ENCODE measurements around the gene CDC42EP5. TPM values are rescaled to one million over a fixed set of nuclear protein-coding genes. Genes with fewer than 3 reads are reported as not detected.
A peak's percentile ranks its signal among the peaks of the same experiment; 100 is the strongest.
"Not testable (repeated sequence)": the region's sequence is repeated elsewhere in the genome, so short reads cannot be mapped to it uniquely, and the experiment has no call there.

Gene CDC42EP5
- total RNA-seq, 1 donor from 2014 or later, result 24.5 TPM

DNA sequence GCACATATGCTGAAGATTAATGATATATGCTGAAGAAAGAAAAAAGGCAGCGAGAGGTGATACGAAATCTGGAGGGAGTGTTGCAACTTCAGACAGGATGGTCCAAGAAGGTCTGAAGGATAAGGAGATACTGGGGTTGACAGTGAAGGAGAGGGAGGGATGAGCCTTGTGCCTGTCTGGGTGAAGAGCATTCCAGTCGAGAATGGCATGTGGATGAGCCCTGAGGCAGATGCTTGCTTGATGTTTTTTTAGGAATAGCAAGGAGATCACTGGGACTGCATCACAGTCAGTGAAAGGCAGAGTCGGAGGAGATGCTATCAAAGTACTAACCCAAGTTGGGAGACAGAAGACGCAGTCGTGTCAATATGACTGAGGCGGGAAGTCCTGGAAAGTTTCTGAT is 16.2 kb upstream of the CDC42EP5 start:
- DNase-seq, result no peak

DNA sequence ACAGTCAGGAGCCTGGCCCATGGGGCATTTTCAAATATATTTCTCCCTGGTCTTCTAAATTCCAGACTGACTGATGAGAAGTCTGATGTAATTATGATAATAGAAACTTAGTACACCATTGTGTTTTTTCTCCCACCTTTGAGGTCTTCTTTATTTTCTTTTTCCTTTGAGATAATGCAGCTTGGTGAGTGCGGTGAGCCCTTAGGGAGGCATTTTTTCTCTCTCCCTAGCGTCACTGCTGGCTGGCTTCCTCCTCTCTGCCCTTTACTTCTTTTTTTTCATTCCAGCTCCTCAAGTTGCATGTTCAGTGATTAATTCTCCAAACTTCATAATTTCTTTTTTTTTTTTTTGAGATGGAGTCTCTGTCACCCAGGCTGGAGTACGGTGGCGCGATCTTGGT is 12.8 kb upstream of the CDC42EP5 start:
- DNase-seq, result no peak

DNA sequence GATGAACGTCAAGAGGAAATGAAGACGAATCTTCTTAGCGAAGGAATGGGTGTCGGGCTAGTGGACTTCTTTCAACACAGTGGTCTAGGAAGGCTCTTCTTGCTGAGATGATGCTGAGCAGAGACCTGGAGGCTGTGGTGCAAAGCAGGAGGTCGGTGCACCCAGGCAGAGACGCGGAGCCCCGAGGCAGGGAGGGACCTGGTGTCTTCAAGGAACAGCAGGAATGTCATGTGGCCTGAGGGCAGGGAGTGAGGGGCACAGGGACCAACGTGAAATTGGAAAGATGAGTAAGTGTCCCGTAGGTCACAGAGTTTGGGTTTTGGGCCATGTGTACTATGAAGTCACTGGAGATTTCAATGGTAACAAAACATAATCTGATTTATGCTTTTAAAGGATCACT is 11.4 kb upstream of the CDC42EP5 start:
- no peak for DNase-seq

DNA sequence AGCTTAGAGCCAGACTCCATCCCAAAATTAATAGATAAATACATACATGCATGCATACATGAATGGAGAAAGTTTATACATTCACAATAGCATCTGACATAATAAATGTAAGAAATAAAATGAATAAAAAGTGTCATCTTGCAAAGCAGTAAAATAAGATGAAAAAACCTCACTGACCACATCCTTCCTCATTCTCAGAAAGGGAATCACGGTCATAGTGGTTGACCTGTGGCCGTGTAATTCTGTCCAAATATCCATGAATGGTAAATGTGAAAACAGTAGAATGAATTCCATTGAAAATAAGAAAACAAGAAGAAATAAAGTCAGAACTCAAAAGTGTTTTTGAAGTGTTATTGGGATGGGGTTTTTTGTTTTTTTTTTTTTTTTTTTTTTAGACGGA is 9.8 kb upstream of the CDC42EP5 start:
- DNase-seq, result no peak

DNA sequence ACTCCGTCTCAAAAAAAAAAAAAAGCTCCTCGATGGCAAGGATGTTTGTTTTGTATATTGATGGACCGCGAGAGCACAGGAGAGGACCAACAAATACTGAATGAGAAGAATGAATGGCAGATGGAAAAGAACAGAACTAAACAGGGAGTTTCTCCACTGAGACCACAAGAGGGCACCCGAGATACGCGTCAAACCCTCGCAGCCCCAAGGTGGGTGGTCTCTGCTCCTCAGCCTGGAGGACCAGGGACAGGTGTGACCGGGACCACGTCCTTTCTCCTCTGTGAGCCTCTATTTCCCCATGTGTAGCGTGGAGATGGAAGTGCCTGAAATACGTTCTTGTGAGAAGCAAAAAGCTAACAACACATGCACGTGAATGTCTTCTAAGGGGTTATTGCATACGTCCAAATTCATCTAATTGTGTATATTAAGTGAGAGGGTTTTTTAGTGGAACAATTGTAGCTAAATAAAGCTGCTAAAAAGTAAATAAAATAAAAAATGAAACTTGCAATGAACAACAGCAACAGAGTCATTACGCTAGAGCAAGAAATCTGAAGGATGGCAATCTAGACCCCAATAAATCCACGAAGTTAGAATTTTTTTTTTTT is 8.3 kb upstream of the CDC42EP5 start:
- peak; percentile 81 for DNase-seq

DNA sequence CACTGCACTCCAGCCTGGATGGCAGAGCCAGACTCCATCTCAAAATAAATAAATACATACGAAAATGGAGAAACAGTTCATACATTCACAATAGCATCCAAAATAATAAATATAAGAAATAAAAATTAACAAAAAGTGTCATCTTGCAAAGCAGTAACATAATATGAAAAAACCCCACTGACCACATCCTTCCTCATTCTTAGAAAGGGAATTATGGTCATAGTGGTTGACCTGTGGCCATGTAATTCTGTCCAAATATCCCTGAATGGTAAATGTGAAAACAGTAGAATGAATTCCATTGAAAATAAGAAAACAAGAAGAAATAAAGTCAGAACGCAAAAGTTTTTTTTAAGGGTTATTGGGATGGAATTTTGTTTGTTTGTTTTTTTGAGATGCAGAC is 7.0 kb upstream of the CDC42EP5 start:
- no peak for DNase-seq

DNA sequence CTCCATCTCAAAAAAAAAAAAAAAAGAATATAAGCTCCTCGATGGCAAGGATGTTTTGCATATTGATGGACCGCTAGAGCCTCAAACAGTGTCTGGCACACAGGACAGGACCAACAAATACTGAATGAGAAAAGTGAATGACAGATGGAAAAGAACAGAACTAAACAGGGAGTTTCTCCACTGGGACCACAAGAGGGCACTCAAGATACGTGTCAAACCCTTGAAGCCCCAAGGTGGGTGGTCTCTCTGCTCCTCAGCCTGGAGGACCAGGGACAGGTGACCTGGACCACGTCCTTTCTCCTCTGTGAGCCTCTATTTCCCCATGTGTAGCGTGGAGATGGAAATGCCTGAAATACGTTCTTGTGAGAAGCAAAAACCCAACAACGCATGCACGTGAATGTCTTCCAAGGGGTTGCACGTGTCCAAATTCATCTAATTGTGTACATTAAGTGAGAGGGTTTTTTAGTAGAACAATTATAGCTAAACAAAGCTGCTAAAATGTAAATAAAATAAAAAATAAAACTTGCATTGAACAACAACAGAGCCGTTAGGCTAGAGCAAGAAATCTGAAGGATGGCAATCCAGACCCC is 5.7 kb upstream of the CDC42EP5 start:
- peak; percentile 76 for DNase-seq

DNA sequence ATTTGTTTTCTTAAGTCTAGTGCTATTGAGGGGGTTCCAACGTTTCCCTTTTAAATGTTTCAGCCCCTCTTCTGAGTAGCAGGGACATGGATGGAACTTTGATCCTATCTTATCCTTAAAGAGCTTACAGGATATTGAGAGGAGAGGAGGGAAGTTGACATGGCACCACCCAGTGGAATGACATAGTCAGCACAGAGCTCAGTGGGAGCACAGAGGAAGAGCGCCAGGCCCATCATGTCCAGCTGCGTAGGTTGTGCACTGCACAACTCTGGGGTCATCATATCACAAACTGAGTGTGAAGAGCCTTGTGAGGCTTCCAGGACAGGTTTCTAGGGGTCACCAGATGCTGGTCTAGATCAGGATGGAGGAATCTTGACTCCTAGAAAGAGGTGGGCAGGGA is 4.6 kb upstream of the CDC42EP5 start:
- DNase-seq, result no peak

DNA sequence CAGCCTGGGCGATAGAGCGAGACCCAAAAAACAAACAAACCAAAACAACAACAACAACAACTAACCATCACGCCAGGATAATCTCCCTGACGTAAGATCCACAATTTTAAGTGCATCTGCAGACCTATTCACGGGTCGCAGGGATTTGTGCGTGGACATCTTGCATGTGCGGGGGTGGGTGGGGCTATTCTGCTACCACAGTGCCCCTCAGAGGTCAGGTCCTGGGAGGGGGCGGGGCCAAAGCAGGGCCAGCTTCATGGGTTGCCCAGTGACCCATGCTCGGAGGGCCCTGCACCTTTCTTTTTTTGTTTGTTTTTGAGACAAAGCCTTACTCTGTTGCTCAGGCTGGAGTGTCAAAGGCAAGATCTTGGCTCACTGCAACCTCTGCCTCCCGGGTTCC is 2.6 kb upstream of the CDC42EP5 start:
- no peak for DNase-seq

DNA sequence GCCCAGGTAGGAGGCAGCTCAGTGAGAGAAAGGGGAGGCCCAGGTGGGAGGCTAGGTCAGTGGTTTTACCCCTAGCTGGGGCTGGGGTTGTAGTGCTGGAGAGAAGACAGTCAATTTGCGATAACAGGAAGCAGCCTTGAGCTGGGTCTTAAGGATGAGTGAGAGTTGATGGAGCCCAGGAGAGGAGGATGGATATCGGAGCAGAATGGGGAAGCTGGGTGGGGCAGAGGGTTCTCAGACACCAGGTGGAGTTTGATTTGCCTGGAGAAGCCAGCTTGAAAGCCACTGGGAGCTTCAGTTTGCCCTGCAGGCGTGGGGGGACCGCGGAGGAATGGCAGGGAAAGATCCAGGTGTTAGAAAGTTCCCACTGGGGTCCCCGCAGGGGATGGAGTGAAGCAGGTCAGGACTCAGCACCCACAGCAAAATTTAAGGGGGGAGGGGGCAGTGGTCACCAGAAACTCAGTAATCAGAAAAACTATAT is 836 bp upstream of the CDC42EP5 start:
- no peak for DNase-seq

DNA sequence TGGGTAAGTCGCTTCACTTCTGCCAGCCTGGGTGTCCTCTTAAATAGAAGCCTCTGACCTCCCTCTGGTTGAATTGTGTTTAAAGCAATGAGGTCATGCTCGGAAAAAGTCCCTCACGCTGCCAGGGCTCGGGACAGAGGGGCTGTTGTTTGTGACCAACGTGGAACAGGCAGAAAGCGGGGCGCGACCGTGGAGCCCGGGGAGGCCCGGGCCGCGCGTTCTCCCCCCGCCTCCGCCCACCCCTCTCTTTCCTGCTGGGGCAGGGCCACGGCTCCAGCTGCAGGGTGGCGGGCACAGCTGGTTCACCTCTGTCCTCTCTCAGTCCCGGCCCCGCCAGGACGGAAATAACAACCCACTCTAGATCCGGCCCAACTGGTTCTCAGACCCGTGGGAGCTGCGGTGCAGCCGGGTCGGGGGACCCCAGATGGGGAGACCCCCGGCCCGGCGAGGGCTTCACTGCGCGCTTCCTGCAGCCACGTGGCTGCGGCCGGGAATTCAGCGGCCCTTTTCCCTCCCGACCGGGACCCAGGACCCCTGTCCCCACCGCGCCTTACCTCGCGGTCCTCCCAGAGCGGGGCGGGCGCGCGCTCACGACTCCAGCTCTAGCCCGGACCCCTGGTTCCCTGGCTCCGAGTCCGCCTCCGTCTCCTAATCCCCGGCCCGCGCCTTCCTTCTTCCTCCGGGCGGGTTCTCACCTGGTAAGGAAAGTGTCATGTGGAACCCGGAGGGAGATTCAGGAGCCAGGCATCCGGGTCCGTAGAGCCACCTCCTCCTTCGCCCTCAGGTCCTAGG is 1.9 kb downstream of the CDC42EP5 start:
- peak; percentile 70 for DNase-seq

DNA sequence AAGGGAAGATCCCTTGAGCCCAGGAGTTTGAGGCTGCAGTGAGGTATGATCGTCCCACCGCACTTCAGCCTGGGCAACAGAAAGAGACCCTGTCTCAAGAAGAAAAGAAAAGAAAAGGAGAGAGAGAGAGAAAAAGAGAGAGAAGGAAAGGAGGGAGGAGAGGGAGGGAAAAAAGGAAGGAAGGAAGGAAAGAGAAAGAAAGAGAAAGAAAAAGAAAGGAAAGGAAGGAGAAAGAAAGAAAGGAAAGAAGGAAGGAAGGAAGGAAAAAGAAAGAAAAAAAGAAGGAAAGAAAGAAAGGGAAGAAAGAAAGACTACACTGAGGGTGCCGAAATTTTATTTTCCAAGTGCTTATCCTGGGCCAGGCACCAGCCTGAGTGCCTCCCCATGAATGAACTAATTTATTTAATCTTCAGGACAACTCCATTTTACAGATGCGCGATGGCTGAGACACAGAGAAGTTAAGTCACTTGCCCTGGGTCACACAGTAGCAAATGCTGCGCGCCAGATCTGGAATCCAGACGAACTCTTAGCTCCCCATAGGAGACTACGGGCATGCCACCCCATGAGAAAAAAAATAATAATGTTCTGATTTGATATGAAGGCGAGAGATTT is 2.7 kb downstream of the CDC42EP5 start:
- no peak for DNase-seq

DNA sequence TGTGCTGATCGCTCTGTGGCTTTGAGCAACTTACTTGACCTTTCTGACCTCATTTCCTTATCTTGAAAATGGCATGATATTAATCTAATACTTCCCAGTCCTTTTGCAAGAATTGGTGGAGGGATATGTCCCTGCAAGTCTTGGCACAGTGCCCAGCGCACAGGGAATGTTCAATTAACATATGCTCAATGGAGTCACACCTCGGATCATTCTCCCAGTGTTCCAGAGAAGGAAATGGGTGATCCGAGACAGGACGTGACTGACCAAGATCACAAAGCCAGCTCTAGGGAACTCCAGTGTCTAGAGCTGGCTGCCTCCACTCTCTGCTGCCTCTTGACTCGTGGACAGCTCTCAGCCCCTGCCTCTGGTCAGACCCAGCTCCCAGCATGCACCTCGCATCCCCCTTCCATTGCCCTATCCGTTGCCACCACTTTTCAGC is 3.6 kb downstream of the CDC42EP5 start:
- DNase-seq, result no peak

DNA sequence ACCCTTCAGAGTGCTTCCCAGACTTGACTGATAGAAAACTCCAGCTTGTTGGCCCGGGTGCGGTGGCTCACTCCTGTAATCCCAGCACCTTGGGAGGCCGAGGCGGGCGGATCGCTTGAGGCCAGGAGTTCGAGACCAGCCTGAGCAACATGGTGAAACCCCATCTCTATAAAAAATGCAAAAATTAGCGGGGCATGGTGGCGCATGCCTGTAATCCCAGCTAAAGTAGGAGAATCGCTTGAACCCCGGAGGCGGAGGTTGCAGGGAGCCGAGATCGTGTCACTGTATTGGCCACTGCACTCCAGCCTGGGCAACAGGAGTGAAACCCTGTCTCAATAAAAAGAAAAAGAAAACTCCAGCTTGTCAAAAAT is 7.0 kb downstream of the CDC42EP5 start:
- not testable (repeated sequence) for DNase-seq

DNA sequence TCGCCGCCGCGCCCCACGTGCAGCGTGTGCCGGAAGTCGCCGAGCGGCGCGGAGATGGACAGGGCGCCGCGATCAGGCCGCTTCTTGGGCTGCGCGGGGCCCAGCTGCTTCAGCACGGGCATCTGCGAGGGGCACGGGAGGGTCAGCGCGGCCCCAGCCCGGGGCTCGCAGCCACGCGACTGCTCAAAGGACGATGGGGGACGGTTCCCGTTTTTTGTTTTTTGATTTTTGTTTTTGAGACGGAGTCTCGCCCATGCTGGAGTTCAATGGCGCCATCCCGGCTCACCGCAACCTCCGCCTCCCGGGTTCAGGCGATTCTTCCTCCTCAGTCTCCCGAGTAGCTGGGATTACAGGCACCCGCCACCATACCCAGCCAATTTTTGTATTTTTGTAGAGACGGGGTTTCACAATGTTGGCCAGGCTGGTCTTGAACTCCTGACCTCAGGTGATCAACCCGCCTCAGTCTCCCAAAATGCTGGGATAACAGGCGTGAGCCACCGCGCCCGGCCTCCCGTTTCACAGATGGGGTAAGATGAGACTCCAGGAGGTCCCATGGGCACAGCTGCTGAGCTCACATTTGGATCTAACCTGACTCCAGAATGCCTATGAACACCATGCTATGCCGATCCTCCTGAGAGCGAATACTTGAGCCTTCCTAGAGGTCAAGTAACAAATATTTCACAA is 7.5 kb downstream of the CDC42EP5 start:
- peak; percentile 24 for DNase-seq

DNA sequence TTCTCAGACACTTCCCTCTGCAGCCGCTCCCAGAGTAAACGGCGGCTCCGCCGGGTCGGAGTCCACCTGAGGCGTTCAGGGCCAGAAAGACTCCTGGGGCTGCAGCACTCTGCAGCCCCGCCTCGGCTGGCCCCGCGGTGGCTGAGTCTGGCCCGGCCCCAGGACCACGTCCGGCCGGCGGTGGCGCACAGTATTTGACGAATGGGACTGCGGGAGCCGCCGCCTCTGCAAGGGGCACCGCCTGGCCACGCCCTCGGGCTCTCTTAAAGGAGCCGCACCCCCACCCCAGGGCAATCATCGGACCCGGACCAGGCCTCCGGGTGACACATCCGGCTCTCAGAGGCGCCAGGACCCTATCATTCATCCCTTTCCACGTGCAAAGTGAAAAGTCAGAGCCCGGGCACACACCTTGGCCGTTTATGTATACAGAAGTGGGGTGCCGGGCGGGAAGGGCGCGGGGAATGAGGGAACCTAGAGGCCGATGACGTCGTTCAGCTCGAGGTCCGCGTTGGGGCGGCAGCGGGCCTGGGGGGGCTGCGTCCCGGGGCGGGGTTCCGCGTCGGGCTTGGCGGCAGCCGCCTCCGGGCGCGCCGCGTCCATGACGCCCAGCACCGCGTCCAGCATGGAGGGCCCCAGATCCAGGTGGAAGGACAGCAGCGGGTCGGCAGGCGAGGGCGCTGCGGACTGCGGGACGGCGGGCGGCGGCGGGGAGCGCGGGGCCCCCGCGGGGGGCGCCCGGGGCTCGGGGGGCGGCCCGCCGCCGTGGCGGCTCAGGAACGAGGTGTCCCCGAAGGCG is 8.3 kb downstream of the CDC42EP5 start:
- DNase-seq, result peak; percentile 94

DNA sequence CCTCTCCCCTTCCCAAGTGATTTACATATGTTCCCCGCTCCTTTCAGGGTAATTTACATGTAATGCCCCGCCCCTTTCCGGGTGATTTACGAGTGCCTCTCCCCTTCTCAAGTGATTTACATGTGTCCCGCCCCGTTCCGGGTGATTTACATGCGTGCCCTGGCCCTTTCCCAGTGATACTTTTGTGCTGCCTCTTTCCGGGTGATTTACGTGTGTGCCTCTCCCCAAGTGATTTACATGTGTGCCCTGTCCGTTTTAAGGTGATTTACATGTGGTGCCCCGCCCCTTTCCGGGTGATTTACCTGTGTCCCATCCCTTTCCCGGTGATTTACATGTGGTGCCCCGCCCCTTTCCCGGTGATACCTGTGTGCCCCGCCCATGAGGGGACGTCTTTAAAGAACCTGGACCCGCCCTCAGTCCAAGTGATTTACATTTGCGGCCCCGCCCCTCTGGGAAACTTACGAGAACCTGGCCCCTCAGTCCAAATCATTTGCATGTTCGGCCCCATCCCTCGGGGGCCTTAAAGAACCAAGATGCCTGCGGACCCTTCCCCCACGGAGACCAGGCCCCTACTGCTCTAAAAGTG is 9.0 kb downstream of the CDC42EP5 start:
- peak; percentile 95 for DNase-seq

DNA sequence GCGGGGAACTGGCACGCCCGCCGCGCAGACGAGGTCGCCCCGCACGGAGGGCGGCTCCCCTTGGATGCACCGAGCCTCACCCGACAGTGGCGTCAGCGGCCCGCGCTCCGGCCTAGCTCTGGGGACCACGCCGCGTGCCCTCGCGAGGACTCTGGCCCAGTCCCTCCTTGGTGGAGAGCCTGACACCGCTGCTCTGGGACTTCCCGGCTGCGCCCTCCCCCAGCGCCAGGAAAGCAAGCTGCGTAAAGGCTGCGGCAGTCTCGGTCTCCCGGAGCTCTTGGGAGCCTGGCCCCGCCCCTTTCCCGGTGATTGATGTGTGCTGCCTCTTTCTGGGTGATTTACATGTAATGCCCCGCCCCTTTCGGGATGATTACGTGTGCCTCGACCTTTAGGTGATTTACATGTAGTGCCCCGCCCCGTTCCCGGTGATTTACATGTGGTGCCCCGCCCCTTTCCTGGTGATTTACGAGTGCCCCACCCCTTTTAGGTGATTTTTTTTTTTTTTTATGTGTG is 9.5 kb downstream of the CDC42EP5 start, which contains the start of gene LENG9:
TSS of gene LENG9 (minus strand) at position 248 of the 513 bp plus-strand sequence. CDS start 252 bp downstream, outside the sequence.
- DNase-seq, result peak; percentile 99

DNA sequence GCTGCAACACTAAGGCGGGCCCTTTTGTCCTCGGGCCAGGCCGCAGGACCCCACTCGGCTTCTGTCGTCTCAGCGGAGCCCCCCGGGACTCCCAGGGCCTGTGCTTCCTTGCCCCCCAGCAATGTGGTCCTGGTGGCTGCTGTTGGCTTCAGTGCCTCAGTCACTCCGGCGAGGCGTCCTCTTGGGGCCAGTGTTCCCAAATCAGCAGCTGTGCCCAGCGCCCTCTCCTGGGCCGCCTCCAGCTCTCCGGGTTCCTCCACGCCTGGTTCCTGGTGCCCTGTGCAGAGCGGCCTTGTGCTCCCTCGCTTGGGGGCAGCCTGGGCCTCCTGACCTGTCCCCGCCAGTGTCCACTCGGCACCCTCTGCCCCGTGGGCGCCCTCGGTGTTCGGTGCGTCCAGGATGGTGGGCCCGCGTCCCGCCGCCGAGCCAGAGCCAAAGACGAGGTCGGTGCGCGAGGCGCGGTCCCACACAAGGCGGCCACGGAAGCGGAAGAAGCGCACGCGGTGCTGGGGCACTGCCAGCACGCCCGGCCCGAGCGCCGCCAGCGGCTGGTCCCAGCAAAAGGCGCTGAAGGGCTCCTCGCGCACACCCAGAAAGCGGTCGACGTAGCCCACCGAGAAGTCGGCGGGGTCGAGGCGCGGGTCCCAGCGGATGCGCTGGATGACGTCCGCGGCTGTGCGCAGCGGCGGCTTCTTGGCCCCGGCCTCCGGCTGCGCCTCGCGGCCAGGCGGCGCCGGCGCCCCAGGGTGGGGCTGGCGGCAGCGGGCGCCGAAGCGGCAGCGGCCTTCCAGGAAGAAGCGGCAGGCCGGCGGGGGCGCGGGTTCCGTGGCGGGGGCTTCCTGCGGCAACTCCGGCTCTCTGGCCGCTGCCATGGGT is 10.2 kb downstream of the CDC42EP5 start:
- DNase-seq, result peak; percentile 69
